Mucosa of rectum (tissue), 2 donors: Measurements from ENCODE around the gene PRMT9.
A peak's percentile ranks its signal among the peaks of the same experiment; 100 is the strongest.

Source experiments
- H3K27ac ChIP-seq, 2 donors: one replicate each; pipeline ENCODE4 v1.7.0; 2013; ENCODE audit warnings: inconsistent platforms in 2 of 2, low read depth in 2 of 2, low read length in 2 of 2
- H3K27me3 ChIP-seq, 2 donors: one replicate each; pipeline ENCODE4 v1.7.0; 2013; ENCODE audit warnings: low read length in 2 of 2; ENCODE audit not compliant: control insufficient read depth in 2 of 2, insufficient read depth in 2 of 2
- H3K36me3 ChIP-seq, 2 donors: one replicate each; pipeline ENCODE4 v1.7.0; 2013; ENCODE audit warnings: low read length in 2 of 2; ENCODE audit not compliant: control insufficient read depth in 2 of 2, insufficient read depth in 2 of 2
- H3K4me1 ChIP-seq, 2 donors: one replicate each; pipeline ENCODE4 v1.7.0; 2013; ENCODE audit warnings: low read length in 2 of 2, mild to moderate bottlenecking in 1 of 2; ENCODE audit not compliant: control insufficient read depth in 2 of 2, insufficient read depth in 2 of 2
- H3K4me3 ChIP-seq, 2 donors: one replicate each; pipeline ENCODE4 v1.7.0; 2013; ENCODE audit warnings: low read length in 2 of 2
- H3K9ac ChIP-seq, 2 donors: one replicate each; pipeline ENCODE4 v1.7.0; 2013; ENCODE audit warnings: low read length in 2 of 2, low read depth in 1 of 2, mild to moderate bottlenecking in 1 of 2
- H3K9me3 ChIP-seq, 2 donors: one replicate each; pipeline ENCODE4 v1.7.0; 2013; ENCODE audit warnings: low read length in 2 of 2; ENCODE audit not compliant: control insufficient read depth in 2 of 2
- donor health status: healthy.
- donor health status: Normal muscosa, but diverticular disease.

The PRMT9 gene

DNA sequence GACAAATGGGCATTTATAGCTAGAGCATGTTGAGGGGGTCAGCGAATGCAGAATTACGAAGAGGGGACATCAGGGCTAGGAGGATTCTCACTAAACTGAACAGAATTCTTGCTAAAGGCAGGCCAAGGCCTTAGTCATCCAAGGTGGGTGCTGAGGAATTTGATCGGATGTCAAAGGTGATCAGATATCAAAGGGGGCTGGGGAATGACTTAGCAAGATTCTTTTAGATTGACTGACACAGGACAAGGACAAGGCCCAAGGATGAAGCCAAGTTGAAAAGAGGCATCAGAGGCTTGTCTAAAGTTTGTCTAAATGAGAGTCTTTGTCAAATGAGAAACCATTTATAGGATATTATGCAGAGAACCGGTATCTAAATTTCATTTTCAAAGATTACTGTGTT is 57.1 kb downstream of the PRMT9 start:
- H3K36me3 ChIP-seq, result peaks cover 41 to 45% of the 10 kb centered on the region in 2 donors
- no peak overlapping the region for H3K9ac ChIP-seq
- no peak overlapping the region for H3K4me3 ChIP-seq
- no peaks in the 10 kb centered on the region for H3K9me3 ChIP-seq
- H3K4me1 ChIP-seq, result no peaks in the 10 kb centered on the region
- no peaks in the 10 kb centered on the region for H3K27me3 ChIP-seq
- no peak overlapping the region for H3K27ac ChIP-seq

DNA sequence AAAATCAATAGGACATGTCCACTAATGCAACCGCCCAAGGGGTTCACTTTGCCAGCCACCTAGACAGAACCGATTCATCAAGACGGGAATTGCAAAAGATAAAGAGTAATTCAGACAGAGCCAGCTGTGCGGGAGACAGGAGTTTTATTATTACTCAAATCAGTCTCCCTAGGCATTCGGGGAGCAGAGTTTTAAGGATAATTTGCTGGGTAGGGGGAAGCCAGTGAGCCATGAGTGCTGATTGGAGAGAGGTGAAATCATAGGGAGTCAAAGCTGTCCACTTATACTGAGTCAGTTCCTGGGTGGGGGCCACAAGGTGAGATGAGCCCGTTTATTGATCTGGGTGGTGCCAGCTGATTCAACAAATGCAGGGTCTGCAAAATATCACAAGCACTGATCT is 58.2 kb downstream of the PRMT9 start:
- H3K9ac ChIP-seq, result no peak overlapping the region
- H3K27ac ChIP-seq, result no peak overlapping the region
- H3K4me3 ChIP-seq, result no peak overlapping the region
- H3K9me3 ChIP-seq, result no peaks in the 10 kb centered on the region
- H3K27me3 ChIP-seq, result no peaks in the 10 kb centered on the region
- peaks cover 39 to 42% of the 10 kb centered on the region in 2 donors for H3K36me3 ChIP-seq
- H3K4me1 ChIP-seq, result no peaks in the 10 kb centered on the region

DNA sequence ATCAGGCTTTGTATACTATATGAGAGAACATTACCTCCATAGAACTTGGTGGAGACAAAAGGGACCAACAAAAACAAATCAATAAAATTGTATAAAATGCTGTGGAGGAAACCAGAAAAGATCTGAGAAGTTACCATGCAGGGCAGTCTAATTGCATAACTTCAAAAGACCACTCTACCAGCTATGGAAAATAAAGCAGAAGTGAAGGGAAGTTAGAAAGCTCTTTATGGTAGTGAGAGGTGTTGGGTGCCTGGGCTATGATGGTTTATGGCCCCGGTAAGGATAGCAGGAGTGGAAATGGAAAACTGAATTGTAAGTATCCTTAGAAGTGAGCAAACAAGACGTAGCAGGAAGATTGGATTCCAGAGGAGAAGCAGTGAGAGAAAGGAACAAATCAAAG is 63.6 kb downstream of the PRMT9 start:
- Histone ChIP-seq H3K36me3 (peaks cover 14 to 19% of the 10 kb centered on the region in 2 donors), H3K27me3 (no peaks in the 10 kb centered on the region), H3K9me3 (no peaks in the 10 kb centered on the region), H3K4me3 (no peak overlapping the region), H3K27ac (no peak overlapping the region), H3K4me1 (peaks cover 0 to 4% of the 10 kb centered on the region in 2 donors), H3K9ac (no peak overlapping the region)

DNA sequence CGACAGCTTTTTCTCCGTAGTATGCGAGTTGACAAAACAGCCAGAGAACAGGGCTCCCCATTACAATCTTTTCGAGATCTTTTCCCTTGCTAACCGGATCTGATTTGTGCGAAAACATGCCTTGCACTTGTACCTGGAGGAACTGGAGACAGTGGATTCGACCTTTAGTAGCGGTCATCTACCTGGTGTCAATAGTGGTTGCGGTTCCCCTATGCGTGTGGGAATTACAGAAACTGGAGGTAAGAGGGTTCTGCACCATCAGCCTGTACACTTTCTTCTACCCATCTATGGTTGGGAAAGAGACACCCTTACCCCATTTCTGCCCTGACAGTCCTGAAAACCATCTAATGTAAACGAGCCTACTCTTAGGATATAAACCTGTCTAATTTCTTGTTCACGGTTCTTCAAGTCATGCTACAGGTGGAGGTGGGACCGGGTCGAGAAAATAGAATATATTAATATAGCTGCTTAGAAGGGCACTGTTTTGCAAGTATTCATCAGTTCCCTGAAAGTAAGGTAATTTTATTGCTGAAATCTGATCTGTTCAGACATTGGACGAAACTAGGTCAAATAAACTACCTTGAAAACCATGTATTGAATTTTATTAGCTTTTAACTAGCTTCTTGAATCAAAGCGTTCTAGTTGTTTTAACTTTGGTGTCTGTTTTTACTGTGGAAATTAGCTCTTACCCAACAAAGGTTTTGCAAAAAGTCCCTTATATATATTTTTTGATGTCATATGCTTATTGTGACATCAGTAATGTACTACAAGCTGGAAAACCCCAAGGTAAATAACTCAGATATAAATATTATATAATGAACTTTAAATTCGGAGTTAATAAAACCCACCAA is 65.9 kb downstream of the PRMT9 start:
- H3K4me1 ChIP-seq, result peaks cover 0 to 4% of the 10 kb centered on the region in 2 donors

DNA sequence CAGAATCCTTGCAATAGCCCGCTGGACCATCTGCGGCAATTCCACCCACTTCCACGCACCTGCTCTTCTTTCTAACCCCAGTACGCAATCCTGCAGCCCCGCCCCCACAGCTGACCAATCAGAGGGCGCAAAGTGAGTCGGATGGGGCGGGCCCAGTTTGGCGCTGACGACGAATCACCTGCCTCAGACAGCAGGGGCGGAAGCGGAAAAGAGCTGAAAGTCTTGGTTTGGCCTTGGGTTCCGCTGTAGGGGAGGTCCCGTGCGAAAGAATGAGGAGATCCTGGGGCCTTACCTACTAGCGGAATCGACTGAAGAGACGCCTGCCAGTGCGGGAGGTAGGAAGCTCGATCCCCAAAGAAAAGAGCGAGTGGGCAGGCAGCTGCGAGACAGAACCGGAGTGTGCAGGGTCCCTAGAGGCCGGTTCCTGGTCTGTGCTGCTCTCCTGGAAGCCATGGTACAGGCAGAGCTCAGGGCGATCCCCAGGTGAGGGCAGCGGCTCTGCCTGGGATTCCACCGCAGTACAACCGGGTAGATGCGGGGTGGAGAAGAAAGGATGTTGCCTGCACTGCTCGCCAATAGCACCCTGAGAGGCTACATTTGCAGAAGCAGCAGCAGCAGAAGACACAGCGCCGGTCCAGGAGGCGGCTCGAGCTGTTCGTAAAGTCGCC is 66.7 kb downstream of the PRMT9 start, which contains the start of gene TMEM184C:
Gene TMEM184C (plus strand): TSS at position 225 of the 668 bp plus-strand sequence. CDS start 560 bp downstream, outside the sequence.
- Histone ChIP-seq H3K4me1 (peaks cover 0 to 4% of the 10 kb centered on the region in 2 donors), H3K9ac (peak within 1 kb of the TSS; percentile 76 to 81), H3K9me3 (no peaks in the 10 kb centered on the region), H3K27ac (peak within 1 kb of the TSS; percentile 87 to 91), H3K27me3 (peaks cover 0 to 2% of the 10 kb centered on the region in 2 donors), H3K36me3 (peaks cover 0 to 5% of the 10 kb centered on the region in 2 donors), H3K4me3 (peak within 1 kb of the TSS; percentile 91 to 98)

More for the DNA sequence above, 65.9 kb downstream of the PRMT9 start:
- Histone ChIP-seq H3K36me3 (peaks cover 3 to 10% of the 10 kb centered on the region in 2 donors), H3K9me3 (no peaks in the 10 kb centered on the region), H3K9ac (peak overlapping the region; percentile 76 to 81), H3K27ac (peak overlapping the region; percentile 87 to 91), H3K27me3 (peaks cover 0 to 2% of the 10 kb centered on the region in 2 donors), H3K4me3 (peak overlapping the region; percentile 91 to 98)

DNA sequence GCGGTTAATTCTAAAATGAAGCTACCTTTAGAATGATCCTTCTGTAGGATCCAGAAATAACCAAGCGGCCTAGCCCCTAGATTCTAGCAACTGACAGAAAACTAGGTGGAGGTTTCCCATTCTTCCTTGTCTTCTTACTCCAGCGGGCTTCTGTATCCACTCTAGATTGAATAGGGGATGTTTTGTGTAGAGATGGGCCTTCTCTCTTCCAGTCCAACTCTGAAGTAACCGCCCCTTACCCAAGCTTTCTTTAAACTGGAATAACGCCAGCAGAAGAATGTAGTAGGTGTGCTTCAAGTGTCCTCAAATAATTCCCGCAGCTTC is 67.2 kb downstream of the PRMT9 start:
- peak overlapping the region in 1 of 2 donors; percentile 91 for H3K27ac ChIP-seq

DNA sequence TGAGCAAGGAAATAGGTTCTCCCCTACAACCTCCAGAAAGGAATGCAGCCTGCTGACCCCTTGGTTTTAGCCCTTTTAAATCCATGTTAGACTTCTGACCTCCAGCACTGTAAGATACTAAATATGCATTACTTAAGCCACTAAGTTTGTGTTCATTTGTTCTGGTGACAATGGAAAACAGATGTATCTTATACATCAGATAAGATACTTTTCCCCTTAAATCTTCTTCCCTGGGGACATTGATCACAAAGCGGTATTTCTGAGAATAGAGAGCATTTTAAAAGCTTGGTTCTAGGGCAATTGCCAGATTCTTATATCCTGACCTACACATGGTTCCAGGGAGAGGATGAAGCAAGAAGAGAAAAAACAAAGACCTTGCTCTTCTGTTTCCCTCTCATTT is 73.3 kb downstream of the PRMT9 start:
- no peaks in the 10 kb centered on the region for H3K9me3 ChIP-seq
- H3K36me3 ChIP-seq, result no peaks in the 10 kb centered on the region
- no peak overlapping the region for H3K27ac ChIP-seq
- no peak overlapping the region for H3K9ac ChIP-seq
- no peaks in the 10 kb centered on the region for H3K4me1 ChIP-seq
- no peak overlapping the region for H3K4me3 ChIP-seq
- peaks cover 0 to 2% of the 10 kb centered on the region in 2 donors for H3K27me3 ChIP-seq

More for the DNA sequence above, 67.2 kb downstream of the PRMT9 start:
- Histone ChIP-seq H3K4me1 (peaks cover 0 to 4% of the 10 kb centered on the region in 2 donors), H3K27me3 (peaks cover 0 to 2% of the 10 kb centered on the region in 2 donors), H3K36me3 (peaks cover 0 to 5% of the 10 kb centered on the region in 2 donors), H3K9ac (peak overlapping the region; percentile 9 to 81), H3K4me3 (peak overlapping the region; percentile 91 to 98), H3K9me3 (no peaks in the 10 kb centered on the region)

DNA sequence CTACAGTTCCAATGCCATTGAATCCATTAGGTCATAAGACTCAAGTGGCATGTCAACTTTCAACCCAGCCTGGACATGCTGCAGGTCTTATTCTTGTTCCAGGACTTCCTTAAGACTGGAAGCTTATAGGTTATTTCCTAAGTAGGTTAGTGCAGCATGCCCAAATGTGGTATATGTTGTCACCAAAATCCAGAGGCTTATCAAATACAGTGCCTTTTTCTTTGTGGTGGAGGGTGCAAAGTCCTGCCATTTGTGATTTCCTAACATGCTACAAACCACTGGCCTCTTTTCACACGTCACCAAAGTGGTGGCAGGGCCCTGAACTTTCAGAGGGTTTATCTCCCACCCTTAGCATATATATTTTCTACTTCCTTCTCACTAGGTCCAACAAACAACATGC is 76.5 kb downstream of the PRMT9 start:
- no peak overlapping the region for H3K9ac ChIP-seq
- H3K4me3 ChIP-seq, result no peak overlapping the region
- no peak overlapping the region for H3K27ac ChIP-seq
- H3K9me3 ChIP-seq, result no peaks in the 10 kb centered on the region
- H3K27me3 ChIP-seq, result no peaks in the 10 kb centered on the region
- H3K36me3 ChIP-seq, result no peaks in the 10 kb centered on the region
- no peaks in the 10 kb centered on the region for H3K4me1 ChIP-seq

DNA sequence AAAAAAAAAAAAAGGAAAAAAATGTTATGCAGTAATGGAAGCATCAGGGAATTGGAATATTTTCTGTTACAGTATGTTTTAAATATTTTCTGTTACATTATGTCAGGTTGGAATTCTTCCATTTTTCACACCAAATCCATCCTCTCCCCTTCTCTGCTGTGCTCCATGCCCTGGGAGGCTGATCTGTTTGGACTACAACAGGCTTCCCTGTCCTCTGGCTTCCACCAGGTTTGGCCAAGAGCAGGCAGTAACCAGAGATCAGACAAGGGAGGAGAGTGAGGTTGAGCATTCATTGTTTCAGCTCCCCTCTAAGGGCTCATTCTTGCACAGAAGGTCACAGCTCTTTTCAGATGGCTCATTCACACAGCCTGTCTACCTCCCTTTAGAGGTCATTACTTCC is 78.5 kb downstream of the PRMT9 start:
- H3K9ac ChIP-seq, result no peak overlapping the region
- H3K4me1 ChIP-seq, result no peaks in the 10 kb centered on the region
- no peak overlapping the region for H3K27ac ChIP-seq
- no peaks in the 10 kb centered on the region for H3K36me3 ChIP-seq
- H3K9me3 ChIP-seq, result no peaks in the 10 kb centered on the region
- H3K4me3 ChIP-seq, result no peak overlapping the region
- H3K27me3 ChIP-seq, result no peaks in the 10 kb centered on the region

DNA sequence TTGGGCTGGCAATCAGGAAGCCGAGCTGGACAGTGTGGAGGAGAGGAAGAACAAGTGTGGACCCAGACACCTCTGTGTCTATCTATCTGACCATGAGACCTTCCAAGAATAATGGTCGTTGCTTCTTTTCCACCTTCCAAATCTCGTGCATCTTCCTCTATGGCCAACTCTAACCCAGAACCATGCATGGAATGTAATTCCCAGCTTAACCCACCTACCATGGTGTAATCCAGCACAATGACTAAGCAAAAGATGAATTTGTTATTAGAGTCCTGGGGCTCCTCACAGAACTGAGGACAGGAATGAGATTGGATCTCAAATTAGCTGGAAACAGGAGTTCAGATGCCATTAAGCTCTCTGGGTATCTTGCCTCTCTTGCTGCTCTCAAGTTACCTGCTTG is 84.2 kb downstream of the PRMT9 start:
- no peaks in the 10 kb centered on the region for H3K9me3 ChIP-seq
- H3K27ac ChIP-seq, result no peak overlapping the region
- no peak overlapping the region for H3K9ac ChIP-seq
- no peak overlapping the region for H3K4me3 ChIP-seq
- no peaks in the 10 kb centered on the region for H3K4me1 ChIP-seq
- H3K36me3 ChIP-seq, result no peaks in the 10 kb centered on the region
- H3K27me3 ChIP-seq, result no peaks in the 10 kb centered on the region
